ENCODE measurements around the gene FBN1.

Gene FBN1

DNA sequence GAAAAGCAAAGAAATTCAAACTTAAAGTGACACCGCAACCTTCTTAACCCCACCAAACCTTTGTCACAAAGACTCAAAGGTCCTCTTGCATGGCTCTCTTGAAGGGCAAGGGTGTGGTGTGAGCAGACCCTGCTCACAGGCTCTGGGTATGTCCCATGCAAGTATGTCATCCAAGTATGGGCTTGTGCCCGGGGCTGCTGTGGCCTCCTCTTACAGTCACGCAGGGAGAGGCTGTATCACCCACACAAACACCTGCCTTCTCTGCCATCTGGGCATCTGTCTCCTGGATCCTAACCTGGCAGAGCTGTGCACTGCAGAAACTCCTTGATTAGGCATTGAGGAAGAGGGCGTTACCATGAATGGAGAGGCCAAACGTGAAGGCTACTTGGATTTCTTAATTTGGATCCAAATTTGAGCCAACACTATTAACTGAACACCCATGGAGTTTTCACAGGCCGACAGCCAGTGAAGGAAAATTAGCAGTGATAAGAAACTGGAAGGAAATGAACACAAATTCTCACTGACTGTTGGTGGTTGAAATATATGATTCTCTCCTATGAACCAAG lies 167.6 kb downstream of the FBN1 start:
- Histone ChIP-seq H3K4me3 (no peak overlapping the region), H3K27me3 (ENCODE audit: low read depth) (no peaks in the 10 kb centered on the region), H3K36me3 (replicated peaks) (no peaks in the 10 kb centered on the region), H3K9me3 (no peaks in the 10 kb centered on the region), H3K4me1 (peaks cover 8% of the 10 kb centered on the region; the same call in 1 of the 2 replicates)
- in situ Hi-C loops (cut with MboI; ENCODE audit: low sequenced_read_pairs) = no loop called here
- DNase-seq (ENCODE audit: low spot score in 2 of 2) = no peak

DNA sequence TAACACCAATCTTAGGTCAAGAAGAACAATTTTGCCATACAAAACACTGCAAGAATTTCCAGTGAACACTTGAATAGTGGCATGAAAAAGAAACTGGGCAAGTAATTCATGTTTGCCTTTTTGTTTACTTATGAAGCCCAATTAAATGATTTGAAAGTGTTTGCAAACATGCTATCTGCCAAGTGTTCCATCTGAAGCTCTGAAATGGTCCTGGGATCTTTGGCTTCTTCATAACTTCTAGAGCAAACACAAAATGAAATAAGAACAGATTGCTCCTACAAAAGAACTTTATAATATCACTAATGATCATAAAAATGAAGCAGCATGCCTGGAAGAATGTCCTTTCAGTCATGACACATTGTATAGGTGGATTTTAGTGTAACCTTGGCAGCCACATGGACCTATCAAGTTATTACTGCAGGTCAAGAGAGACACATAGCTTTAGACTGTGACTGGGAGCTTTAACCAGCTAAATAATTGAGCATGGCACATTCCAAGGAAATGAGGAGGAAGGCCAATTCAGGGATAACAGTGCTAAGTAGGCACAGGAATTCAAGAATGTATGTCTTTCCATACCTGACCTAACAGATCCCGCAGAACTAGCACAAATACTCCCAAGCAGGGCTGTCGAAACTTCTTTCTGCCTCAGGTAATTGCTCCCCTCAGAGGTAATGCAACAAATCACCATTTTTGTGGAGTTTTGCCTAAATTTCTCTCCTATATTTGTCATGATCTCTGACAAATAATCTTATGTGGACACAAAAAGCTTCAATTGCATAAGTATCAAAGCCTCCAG lies 169.7 kb downstream of the FBN1 start:
- in situ Hi-C loops (cut with MboI; ENCODE audit: low sequenced_read_pairs) = no loop called here
- DNase-seq (ENCODE audit: low spot score in 2 of 2) = no peak
- Histone ChIP-seq H3K36me3 (replicated peaks) (no peaks in the 10 kb centered on the region), H3K4me1 (peaks cover 8% of the 10 kb centered on the region; the same call in 1 of the 2 replicates), H3K9me3 (no peaks in the 10 kb centered on the region), H3K27me3 (ENCODE audit: low read depth) (no peaks in the 10 kb centered on the region), H3K4me3 (no peak overlapping the region)

DNA sequence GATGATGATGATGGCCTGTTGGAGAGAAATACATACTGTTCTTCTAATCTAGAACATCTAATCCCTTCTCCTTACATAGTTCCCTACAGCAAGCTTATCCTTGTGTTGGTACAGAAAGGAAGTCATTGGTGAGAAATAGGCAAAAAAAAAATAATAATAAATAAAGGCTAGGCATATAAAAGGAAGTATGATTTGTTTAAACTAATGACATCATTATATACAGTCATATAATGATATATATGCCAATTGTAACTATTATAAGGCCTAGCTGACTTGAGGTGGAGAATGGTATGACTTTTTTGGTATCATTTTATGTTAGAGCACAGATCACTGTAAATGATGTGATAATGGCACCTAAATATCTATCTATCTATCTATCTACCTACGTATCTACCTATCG lies 171.8 kb downstream of the FBN1 start:
- no peaks in the 10 kb centered on the region; the same call in 1 of the 2 replicates for H3K4me1 ChIP-seq
- DNase-seq (ENCODE audit: low spot score in 2 of 2) = no peak
- H3K27me3 ChIP-seq (ENCODE audit: low read depth) = no peaks in the 10 kb centered on the region
- in situ Hi-C loops (cut with MboI; ENCODE audit: low sequenced_read_pairs) = no loop called here
- H3K9me3 ChIP-seq = no peaks in the 10 kb centered on the region
- H3K36me3 ChIP-seq (replicated peaks) = no peaks in the 10 kb centered on the region
- H3K4me3 ChIP-seq = no peak overlapping the region

DNA sequence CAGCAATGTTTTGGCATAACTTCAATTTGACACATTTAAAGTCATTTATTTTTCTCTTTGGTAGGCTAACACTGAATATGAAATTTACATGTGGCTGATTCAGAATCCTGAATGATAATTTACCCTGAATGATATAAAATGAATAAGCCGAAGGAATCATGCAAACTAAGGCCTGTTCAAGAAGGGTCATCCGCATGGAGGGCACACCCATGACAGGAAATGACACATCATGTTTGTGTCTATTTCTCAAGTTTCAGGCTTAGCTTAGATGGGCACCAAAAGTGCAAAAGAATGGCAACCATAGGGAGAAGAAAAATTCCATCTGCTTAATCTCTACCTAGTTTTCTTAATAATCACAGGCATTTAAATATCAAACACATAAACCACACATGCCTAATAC lies 172.8 kb downstream of the FBN1 start:
- Histone ChIP-seq H3K27me3 (ENCODE audit: low read depth) (no peaks in the 10 kb centered on the region), H3K9me3 (no peaks in the 10 kb centered on the region), H3K4me1 (no peaks in the 10 kb centered on the region; the same call in 1 of the 2 replicates), H3K4me3 (no peak overlapping the region), H3K36me3 (replicated peaks) (no peaks in the 10 kb centered on the region)
- in situ Hi-C loops (cut with MboI; ENCODE audit: low sequenced_read_pairs) = no loop called here
- no peak for DNase-seq (ENCODE audit: low spot score in 2 of 2)

DNA sequence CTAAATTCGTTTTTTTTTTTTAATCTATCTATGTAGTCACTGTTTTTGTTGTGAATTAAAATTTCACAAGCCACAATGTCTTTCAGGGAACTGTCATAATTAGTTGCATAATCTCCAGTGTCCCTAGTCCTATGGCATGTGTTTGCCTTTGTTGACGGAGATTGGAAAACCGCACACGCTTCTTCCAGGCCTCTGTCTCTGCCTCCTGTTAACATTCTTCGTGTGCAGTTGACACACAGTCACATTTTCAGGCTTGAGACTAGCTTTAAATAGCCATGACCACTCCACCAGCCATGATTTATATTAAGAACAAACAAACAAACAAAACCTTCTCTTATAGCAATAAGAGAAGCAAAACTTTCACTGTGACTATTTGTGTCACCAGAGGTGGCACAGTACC lies 174.4 kb downstream of the FBN1 start:
- H3K27me3 ChIP-seq (ENCODE audit: low read depth) = no peaks in the 10 kb centered on the region
- DNase-seq (ENCODE audit: low spot score in 2 of 2) = no peak
- no peaks in the 10 kb centered on the region for H3K9me3 ChIP-seq
- peaks cover 3% of the 10 kb centered on the region; the same call in 1 of the 2 replicates for H3K4me1 ChIP-seq
- H3K36me3 ChIP-seq (replicated peaks) = no peaks in the 10 kb centered on the region
- H3K4me3 ChIP-seq = no peak overlapping the region
- in situ Hi-C loops (cut with MboI; ENCODE audit: low sequenced_read_pairs) = no loop called here

DNA sequence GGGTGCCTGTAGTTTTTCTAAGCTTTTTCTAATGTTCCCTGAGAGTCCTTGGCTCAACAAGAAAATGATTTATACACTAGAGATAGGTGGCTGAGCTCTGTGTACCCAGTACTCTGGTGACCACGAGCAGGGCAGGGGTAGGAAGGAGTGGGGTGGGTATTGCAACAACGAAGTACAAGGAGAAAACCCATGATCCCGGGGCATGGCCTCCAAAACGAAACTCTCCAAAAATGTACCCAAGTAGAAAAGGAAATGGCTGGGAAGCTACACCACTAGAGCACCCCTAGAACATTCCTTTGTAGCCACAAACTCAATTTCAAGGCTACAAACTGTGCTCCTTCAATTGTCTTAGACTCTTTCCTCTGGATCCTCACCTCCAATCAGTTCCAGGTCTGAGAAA lies 175.4 kb downstream of the FBN1 start:
- DNase-seq (ENCODE audit: low spot score in 2 of 2) = no peak
- no peaks in the 10 kb centered on the region for H3K36me3 ChIP-seq (replicated peaks)
- in situ Hi-C loops (cut with MboI; ENCODE audit: low sequenced_read_pairs) = no loop called here
- peaks cover 3% of the 10 kb centered on the region; the same call in 1 of the 2 replicates for H3K4me1 ChIP-seq
- no peak overlapping the region for H3K4me3 ChIP-seq
- no peaks in the 10 kb centered on the region for H3K27me3 ChIP-seq (ENCODE audit: low read depth)
- H3K9me3 ChIP-seq = no peaks in the 10 kb centered on the region

DNA sequence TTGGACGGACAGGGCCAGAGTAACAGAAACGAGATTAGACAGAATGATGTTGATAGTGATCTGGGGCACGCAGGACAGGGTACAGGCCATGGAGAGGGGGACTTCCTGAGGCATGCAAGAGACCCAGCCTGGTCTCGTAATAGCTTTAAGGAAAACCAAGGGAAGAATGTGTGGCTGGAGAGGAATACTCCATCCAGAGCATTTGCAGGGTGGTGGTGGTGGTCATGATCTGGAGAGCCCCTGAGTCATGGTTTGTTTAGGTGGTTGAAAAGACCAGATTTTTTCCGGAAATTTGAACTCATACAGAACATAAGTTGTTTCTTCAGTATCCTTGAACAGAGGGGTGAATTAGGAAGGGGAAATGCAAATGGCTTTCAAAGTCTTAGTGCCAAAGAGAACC lies 175.8 kb downstream of the FBN1 start:
- Histone ChIP-seq H3K4me3 (no peak overlapping the region), H3K36me3 (replicated peaks) (no peaks in the 10 kb centered on the region), H3K4me1 (peaks cover 3% of the 10 kb centered on the region; the same call in 1 of the 2 replicates), H3K27me3 (ENCODE audit: low read depth) (no peaks in the 10 kb centered on the region), H3K9me3 (no peaks in the 10 kb centered on the region)
- no peak for DNase-seq (ENCODE audit: low spot score in 2 of 2)
- in situ Hi-C loops (cut with MboI; ENCODE audit: low sequenced_read_pairs) = no loop called here

DNA sequence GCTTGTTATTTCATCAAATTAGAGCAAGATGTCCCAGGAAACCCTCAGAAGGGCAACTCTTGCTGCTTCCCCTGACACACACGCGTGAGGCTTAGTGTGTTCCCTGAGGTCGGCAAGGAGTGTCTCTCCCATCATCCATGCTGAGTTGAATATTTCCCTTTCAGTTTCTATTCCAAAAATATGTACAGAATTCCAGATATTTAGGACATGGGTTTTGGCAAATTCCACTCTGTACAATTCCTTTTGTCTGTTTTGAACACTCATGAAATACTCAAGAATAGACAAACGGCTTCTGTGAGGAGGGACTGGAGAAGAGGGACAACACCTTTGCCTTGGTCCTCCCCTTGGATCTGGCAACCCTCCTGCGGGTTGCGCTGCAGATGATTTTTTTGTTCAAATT lies 176.2 kb downstream of the FBN1 start:
- H3K9me3 ChIP-seq = no peaks in the 10 kb centered on the region
- no peak for DNase-seq (ENCODE audit: low spot score in 2 of 2)
- in situ Hi-C loops (cut with MboI; ENCODE audit: low sequenced_read_pairs) = no loop called here
- H3K4me3 ChIP-seq = no peak overlapping the region
- peaks cover 3% of the 10 kb centered on the region; the same call in 1 of the 2 replicates for H3K4me1 ChIP-seq
- H3K36me3 ChIP-seq (replicated peaks) = no peaks in the 10 kb centered on the region
- H3K27me3 ChIP-seq (ENCODE audit: low read depth) = no peaks in the 10 kb centered on the region

DNA sequence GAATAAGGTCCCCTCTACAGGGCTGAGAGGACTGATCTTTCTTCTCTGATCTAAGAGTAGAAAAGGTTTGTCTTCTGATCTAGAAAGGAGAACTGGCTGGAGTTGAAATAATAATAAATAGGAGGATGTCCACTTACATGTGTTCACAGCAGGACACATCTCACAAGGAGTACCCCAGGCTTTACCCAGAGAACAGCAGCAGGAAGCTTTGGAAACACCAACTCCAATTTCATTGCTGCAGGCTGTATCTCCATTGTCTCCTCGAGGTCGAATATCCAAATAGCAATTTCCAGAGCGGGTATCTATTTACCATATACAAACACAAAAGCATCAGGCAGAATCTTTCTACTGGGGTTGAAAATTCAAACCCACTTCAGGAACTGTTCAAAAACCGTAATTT lies 177.7 kb downstream of the FBN1 start:
- Histone ChIP-seq H3K9me3 (no peaks in the 10 kb centered on the region), H3K4me3 (no peak overlapping the region), H3K27me3 (ENCODE audit: low read depth) (no peaks in the 10 kb centered on the region), H3K36me3 (replicated peaks) (no peaks in the 10 kb centered on the region), H3K4me1 (peaks cover 3% of the 10 kb centered on the region; the same call in 1 of the 2 replicates)
- DNase-seq (ENCODE audit: low spot score in 2 of 2) = no peak
- in situ Hi-C loops (cut with MboI; ENCODE audit: low sequenced_read_pairs) = no loop called here

DNA sequence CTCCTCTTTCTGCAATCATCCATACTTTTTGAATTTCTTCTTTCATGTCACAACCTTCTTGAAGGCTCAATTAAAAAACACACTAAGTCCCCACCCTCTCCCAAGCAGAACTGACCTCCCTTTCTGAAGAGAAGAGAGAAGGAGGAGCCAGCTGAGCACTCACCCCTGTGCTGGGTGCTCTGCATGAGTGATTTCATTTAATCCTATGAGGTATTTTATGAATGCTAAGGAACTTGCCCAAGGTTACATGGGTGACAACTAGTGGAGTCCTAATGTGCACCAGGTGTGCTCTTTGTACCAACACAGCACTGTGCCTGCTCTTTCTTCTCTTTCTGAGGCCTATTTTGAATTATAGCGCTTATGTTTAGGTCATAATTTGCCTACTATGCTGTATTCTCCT lies 178.7 kb downstream of the FBN1 start:
- no peak overlapping the region for H3K4me3 ChIP-seq
- peaks cover 3% of the 10 kb centered on the region; the same call in 1 of the 2 replicates for H3K4me1 ChIP-seq
- in situ Hi-C loops (cut with MboI; ENCODE audit: low sequenced_read_pairs) = no loop called here
- H3K9me3 ChIP-seq = no peaks in the 10 kb centered on the region
- no peaks in the 10 kb centered on the region for H3K27me3 ChIP-seq (ENCODE audit: low read depth)
- DNase-seq (ENCODE audit: low spot score in 2 of 2) = peak; percentile 9 to 11
- no peaks in the 10 kb centered on the region for H3K36me3 ChIP-seq (replicated peaks)

DNA sequence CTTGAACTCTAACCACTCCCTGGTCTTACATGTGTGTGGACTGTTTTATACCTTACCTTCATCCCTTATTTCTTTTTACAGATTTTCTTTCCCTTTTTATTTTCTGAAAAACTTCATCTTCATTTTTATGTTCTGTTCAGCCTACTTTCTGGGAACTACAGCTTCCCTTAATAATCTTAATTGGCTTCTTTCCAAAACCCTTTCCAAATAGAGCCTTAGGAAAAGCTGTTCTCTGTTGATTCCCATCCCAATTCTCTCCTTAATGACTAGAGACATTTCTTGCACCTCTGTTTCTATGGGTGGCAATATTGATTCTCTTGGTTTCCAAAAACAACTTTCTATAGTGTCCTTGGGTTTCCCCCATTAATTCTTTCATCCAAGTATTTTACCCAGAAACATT lies 179.4 kb downstream of the FBN1 start:
- H3K4me1 ChIP-seq = peaks cover 3% of the 10 kb centered on the region; the same call in 1 of the 2 replicates
- H3K4me3 ChIP-seq = no peak overlapping the region
- no peaks in the 10 kb centered on the region for H3K36me3 ChIP-seq (replicated peaks)
- in situ Hi-C loops (cut with MboI; ENCODE audit: low sequenced_read_pairs) = no loop called here
- no peaks in the 10 kb centered on the region for H3K27me3 ChIP-seq (ENCODE audit: low read depth)
- H3K9me3 ChIP-seq = no peaks in the 10 kb centered on the region
- DNase-seq (ENCODE audit: low spot score in 2 of 2) = no peak

DNA sequence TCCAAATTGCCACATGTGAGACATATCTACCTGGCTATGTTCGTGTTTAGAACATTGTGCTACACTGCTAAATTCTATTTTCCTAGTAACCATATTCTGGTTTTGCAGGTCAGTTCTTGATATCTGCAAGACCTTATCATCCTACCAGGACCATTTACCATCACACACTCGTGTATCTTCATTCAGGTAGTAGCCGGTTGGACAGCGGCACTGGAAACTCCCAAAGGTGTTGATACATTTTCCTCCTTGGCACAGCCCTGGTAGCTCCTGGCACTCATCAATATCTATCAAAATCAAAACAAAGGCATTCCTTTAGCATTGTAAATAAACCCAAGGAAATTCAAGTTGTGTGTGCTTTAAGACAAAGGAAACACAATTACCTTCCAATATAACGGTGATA lies 180.1 kb downstream of the FBN1 start:
- peaks cover 3% of the 10 kb centered on the region; the same call in 1 of the 2 replicates for H3K4me1 ChIP-seq
- H3K36me3 ChIP-seq (replicated peaks) = no peaks in the 10 kb centered on the region
- in situ Hi-C loops (cut with MboI; ENCODE audit: low sequenced_read_pairs) = no loop called here
- H3K4me3 ChIP-seq = no peak overlapping the region
- no peaks in the 10 kb centered on the region for H3K27me3 ChIP-seq (ENCODE audit: low read depth)
- H3K9me3 ChIP-seq = no peaks in the 10 kb centered on the region
- no peak for DNase-seq (ENCODE audit: low spot score in 2 of 2)

DNA sequence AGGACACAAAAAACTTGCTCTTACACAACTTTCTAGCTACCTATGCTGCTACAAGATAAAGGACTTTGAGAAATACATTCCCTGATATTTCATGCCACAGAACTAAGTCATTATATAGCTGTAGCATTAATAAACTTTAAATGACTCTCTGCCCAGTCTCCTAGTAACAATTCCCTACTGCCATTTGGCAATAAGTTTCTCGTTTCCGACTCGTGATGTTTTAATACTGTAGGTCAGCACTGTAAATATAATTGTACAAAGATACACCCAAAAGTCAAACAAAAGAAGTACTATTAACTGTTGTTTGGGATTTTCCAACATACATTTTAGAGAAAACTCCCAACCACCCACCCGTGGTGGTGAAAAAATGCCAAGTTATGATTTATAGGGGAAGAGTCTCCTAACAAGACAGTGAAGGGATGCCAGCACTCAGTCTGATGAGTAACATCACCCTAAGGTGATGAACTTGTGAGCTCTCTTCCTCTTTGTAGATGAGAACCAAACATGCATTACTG lies 182.1 kb downstream of the FBN1 start:
- no peak for DNase-seq (ENCODE audit: low spot score in 2 of 2)
- no peaks in the 10 kb centered on the region for H3K9me3 ChIP-seq
- no peak overlapping the region for H3K4me3 ChIP-seq
- H3K36me3 ChIP-seq (replicated peaks) = no peaks in the 10 kb centered on the region
- in situ Hi-C loops (cut with MboI; ENCODE audit: low sequenced_read_pairs) = no loop called here
- H3K4me1 ChIP-seq = peaks cover 3% of the 10 kb centered on the region; the same call in 1 of the 2 replicates
- no peaks in the 10 kb centered on the region for H3K27me3 ChIP-seq (ENCODE audit: low read depth)

DNA sequence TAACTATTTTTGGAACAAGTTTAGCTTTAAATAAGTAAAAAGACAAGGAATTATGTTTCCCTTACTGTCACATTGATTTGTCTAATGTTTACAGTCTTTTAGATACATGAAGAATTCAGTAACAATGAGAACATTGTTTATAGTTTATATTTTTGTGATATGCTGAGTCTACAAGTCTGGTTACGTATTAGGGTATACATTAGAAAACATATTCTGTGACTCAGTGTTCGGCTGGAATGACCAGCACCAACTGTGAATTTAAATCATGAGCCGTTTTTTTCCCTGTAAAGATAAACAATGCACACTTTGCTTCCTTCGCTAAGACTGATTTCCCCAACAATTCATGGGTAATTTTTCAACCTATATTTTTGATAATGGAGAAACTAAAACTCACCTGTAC lies 182.8 kb downstream of the FBN1 start:
- Histone ChIP-seq H3K4me3 (no peak overlapping the region), H3K27me3 (ENCODE audit: low read depth) (no peaks in the 10 kb centered on the region), H3K36me3 (replicated peaks) (no peaks in the 10 kb centered on the region), H3K9me3 (no peaks in the 10 kb centered on the region), H3K4me1 (peaks cover 3% of the 10 kb centered on the region; the same call in 1 of the 2 replicates)
- DNase-seq (ENCODE audit: low spot score in 2 of 2) = no peak
- in situ Hi-C loops (cut with MboI; ENCODE audit: low sequenced_read_pairs) = no loop called here

All from HAP-1 (cell line).